Femur (tissue), 1 donor: Measurements from ENCODE around the gene SYNGAP1.
"Not testable (repeated sequence)": the region's sequence is repeated elsewhere in the genome, so short reads cannot be mapped to it uniquely, and the experiment has no call there.

Source experiments
- DNase-seq: peaks from one replicate; pipeline ENCODE4 v3.0.0-alpha.2; 2017

SYNGAP1 gene

GRCh38 chr6:33483678-33484077, 63.8 kb downstream of the SYNGAP1 start:
- no peak for DNase-seq

DNA sequence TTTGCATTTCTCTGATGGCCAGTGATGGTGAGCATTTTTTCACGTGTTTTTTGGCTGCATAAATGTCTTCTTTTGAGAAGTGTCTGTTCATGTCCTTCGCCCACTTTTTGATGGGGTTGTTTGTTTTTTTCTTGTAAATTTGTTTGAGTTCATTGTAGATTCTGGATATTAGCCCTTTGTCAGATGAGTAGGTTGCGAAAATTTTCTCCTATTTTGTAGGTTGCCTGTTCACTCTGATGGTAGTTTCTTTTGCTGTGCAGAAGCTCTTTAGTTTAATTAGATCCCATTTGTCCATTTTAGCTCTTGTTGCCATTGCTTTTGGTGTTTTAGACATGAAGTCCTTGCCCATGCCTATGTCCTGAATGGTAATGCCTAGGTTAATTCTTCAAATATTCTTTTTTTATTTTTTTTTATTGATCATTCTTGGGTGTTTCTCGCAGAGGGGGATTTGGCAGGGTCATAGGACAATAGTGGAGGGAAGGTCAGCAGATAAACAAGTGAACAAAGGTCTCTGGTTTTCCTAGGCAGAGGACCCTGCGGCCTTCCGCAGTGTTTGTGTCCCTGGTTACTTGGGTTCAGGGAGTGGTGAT, 64.9 kb downstream of the SYNGAP1 start:
- not testable (repeated sequence) for DNase-seq

- DNase-seq: not testable (repeated sequence)
Measured at GRCh38 chr6:33485680-33486079, 65.8 kb downstream of the SYNGAP1 start.

DNA sequence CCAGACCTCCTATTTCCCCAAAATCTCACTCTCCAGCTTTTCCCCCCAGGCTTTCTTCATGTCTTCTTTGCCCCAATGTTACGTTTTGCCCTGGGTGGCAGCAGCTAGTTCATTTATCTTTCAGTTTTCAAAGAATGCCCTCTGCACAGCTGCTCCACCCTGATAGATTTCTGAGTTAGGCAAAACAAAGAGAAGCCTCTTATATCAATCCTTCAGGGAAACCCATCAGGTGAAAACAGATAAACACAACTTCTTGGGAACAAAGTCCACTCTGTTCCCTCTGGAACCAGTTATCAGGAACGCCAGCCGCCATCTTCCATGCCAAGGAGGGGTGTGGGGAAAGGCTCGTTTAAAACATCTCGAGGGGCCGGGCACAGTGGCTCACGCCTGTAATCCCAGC, 68.5 kb downstream of the SYNGAP1 start:
- DNase-seq: no peak

- no peak for DNase-seq
Measured at GRCh38 chr6:33490198-33490597, 70.3 kb downstream of the SYNGAP1 start.

DNA sequence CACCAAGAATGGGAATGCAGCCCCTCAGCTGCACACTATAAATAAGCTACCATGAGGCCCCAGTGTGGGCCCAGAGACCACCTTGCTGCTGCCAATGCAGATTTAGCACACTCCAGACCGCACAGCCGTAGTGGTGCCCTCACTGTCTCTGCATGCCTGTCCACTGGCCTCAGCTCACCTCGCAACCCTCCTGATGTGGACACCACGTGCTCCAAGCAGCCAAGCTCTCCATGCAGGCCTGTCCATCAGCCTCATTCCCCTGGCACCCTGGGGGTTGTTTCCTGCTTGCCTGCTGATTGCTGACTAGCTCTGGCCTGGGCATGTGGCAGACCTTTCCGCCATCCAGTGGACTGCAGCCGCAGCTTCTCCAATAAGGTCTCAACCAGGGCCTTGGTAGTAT, 70.8 kb downstream of the SYNGAP1 start:
- no peak for DNase-seq

GRCh38 chr6:33492093-33492492, 72.2 kb downstream of the SYNGAP1 start:
- DNase-seq: no peak

- DNase-seq: no peak
Measured at GRCh38 chr6:33497157-33497556, 77.3 kb downstream of the SYNGAP1 start.

- no peak for DNase-seq
Measured at GRCh38 chr6:33502486-33502885, 82.6 kb downstream of the SYNGAP1 start.

GRCh38 chr6:33504486-33504885, 84.6 kb downstream of the SYNGAP1 start:
- no peak for DNase-seq
